Nucleus accumbens (tissue), 56 donors: ENCODE results near the gene MAP3K6.
A peak's percentile ranks its signal among the peaks of the same experiment; 100 is the strongest.
"Not testable (repeated sequence)": the region's sequence is repeated elsewhere in the genome, so short reads cannot be mapped to it uniquely, and the experiment has no call there.

Source experiments
- DNase-seq, 56 donors: peaks; one replicate each; lab custom pipeline; 2025; lab: John Stamatoyannopoulos, UW

Gene MAP3K6

GRCh38 chr1:27366411-27367159 lies at the start of gene MAP3K6:
MAP3K6 (minus strand) TSS chr1:27366961; CDS start chr1:27366597, 364 bp downstream.
- peak in 37 of 56 donors; percentile 6 to 64 (median 32) for DNase-seq

- no peak for DNase-seq
Observed at GRCh38 chr1:27414091-27414490, 47.3 kb upstream of the MAP3K6 start.

GRCh38 chr1:27413004-27413403 lies 46.2 kb upstream of the MAP3K6 start:
- no peak for DNase-seq

- peak in 6 of 56 donors; percentile 12 to 40 (median 34) for DNase-seq
Observed at GRCh38 chr1:27412502-27412901, 45.7 kb upstream of the MAP3K6 start.

- DNase-seq, result no peak
Observed at GRCh38 chr1:27410709-27411108, 43.9 kb upstream of the MAP3K6 start.

- no peak for DNase-seq
Observed at GRCh38 chr1:27409669-27410068, 42.9 kb upstream of the MAP3K6 start.

GRCh38 chr1:27408151-27408550 lies 41.4 kb upstream of the MAP3K6 start:
- no peak for DNase-seq

GRCh38 chr1:27406791-27407190 lies 40.0 kb upstream of the MAP3K6 start:
- not testable (repeated sequence) for DNase-seq

- DNase-seq, result peak in 9 of 56 donors; percentile 14 to 59 (median 21)
Observed at GRCh38 chr1:27406362-27406680, 39.6 kb upstream of the MAP3K6 start.

GRCh38 chr1:27405598-27406361 lies 39.0 kb upstream of the MAP3K6 start:
- peak in 3 of 56 donors; percentile 16 to 44 (median 22) for DNase-seq

GRCh38 chr1:27405074-27405473 lies 38.3 kb upstream of the MAP3K6 start:
- DNase-seq, result peak in 1 of 56 donors; percentile 26

GRCh38 chr1:27403931-27404330 lies 37.2 kb upstream of the MAP3K6 start:
- no peak for DNase-seq

- DNase-seq, result peak in 13 of 56 donors; percentile 11 to 43 (median 22)
Observed at GRCh38 chr1:27403065-27403726, 36.4 kb upstream of the MAP3K6 start.

GRCh38 chr1:27402349-27402754 lies 35.6 kb upstream of the MAP3K6 start:
- peak in 41 of 56 donors; percentile 14 to 77 (median 47) for DNase-seq

GRCh38 chr1:27400963-27401341 lies 34.2 kb upstream of the MAP3K6 start:
- no peak for DNase-seq

GRCh38 chr1:27400082-27400962 lies 33.6 kb upstream of the MAP3K6 start:
- DNase-seq, result peak in 3 of 56 donors; percentile 10 to 30 (median 10)

GRCh38 chr1:27399251-27400025 lies 32.7 kb upstream of the MAP3K6 start:
- DNase-seq, result peak in 4 of 56 donors; percentile 8 to 44 (median 32)

GRCh38 chr1:27398405-27399149 lies 31.8 kb upstream of the MAP3K6 start:
- DNase-seq, result no peak

GRCh38 chr1:27397749-27398148 lies 31.0 kb upstream of the MAP3K6 start:
- no peak for DNase-seq
